Stimulated activated CD4-positive, alpha-beta T cell treated with anti-CD3 and anti-CD28 coated beads, Interleukin-1b, Interleukin-23, amount 100 ng/mL, for 48 hours (primary cell): ENCODE measurements around the gene PISD.

ENCODE experiments used
- DNase-seq: peaks from one replicate; pipeline ENCODE4 v3.0.0-alpha.2; 2020

The PISD gene

GRCh38 chr22:31652088-31652487 lies 9.9 kb downstream of the PISD start:
- no peak for DNase-seq

GRCh38 chr22:31651664-31652063 lies 10.4 kb downstream of the PISD start:
- DNase-seq, result no peak

- no peak for DNase-seq
Measured at GRCh38 chr22:31650391-31650790, 11.6 kb downstream of the PISD start.

GRCh38 chr22:31647523-31648320 lies 14.3 kb downstream of the PISD start:
- DNase-seq, result no peak

GRCh38 chr22:31647066-31647465 lies 14.9 kb downstream of the PISD start:
- no peak for DNase-seq

- DNase-seq, result peak; percentile 31
Measured at GRCh38 chr22:31646186-31647019, 15.6 kb downstream of the PISD start.

- DNase-seq, result no peak
Measured at GRCh38 chr22:31639436-31640039, 22.5 kb downstream of the PISD start.

GRCh38 chr22:31637891-31638618 lies 24.0 kb downstream of the PISD start:
- no peak for DNase-seq

- DNase-seq, result no peak
Measured at GRCh38 chr22:31637447-31637890, 24.5 kb downstream of the PISD start.

GRCh38 chr22:31635638-31636306 lies 26.2 kb downstream of the PISD start:
- DNase-seq, result no peak

GRCh38 chr22:31631436-31631835 lies 30.6 kb downstream of the PISD start:
- no peak for DNase-seq

GRCh38 chr22:31630331-31631329 lies 31.4 kb downstream of the PISD start:
- peak; percentile 88 for DNase-seq

- no peak for DNase-seq
Measured at GRCh38 chr22:31629741-31630184, 32.3 kb downstream of the PISD start.

- no peak for DNase-seq
Measured at GRCh38 chr22:31628969-31629708, 32.9 kb downstream of the PISD start.

GRCh38 chr22:31628362-31628761 lies 33.7 kb downstream of the PISD start:
- no peak for DNase-seq

GRCh38 chr22:31627223-31627731 lies 34.7 kb downstream of the PISD start:
- no peak for DNase-seq

- no peak for DNase-seq
Measured at GRCh38 chr22:31626427-31627150, 35.4 kb downstream of the PISD start.

- DNase-seq, result no peak
Measured at GRCh38 chr22:31625661-31626426, 36.2 kb downstream of the PISD start.
